Activated T-cell treated with anti-CD3 and anti-CD28 coated beads, Interleukin-2, amount 50 U/mL, for 4 hours (primary cell): ENCODE measurements around the gene UBAP1. TPM values are rescaled to one million over a fixed set of nuclear protein-coding genes. Genes with fewer than 3 reads are reported as not detected.
A peak's percentile ranks its signal among the peaks of the same experiment; 100 is the strongest.
"Not testable (repeated sequence)": the region's sequence is repeated elsewhere in the genome, so short reads cannot be mapped to it uniquely, and the experiment has no call there.

Experiments used
- ATAC-seq, 2 donors: fragments of 200-7000 bp; cut with Tn5 transposase; one replicate each; pipeline ENCODE4 v1.10.0; 2021
- DNase-seq: peaks from one replicate; pipeline ENCODE4 v3.0.0-alpha.2; 2020
- H3K27me3 Mint-ChIP-seq: one replicate; pipeline ENCODE4 v1.8.0; 2021; ENCODE audit warnings: low read depth, mixed read lengths
- H3K36me3 Mint-ChIP-seq: one replicate; pipeline ENCODE4 v1.8.0; 2022; ENCODE audit warnings: mixed read lengths; ENCODE audit not compliant: insufficient read depth
- H3K4me1 Mint-ChIP-seq: one replicate; pipeline ENCODE4 v1.8.0; 2021; ENCODE audit warnings: low read depth, mixed read lengths
- H3K4me3 Mint-ChIP-seq: one replicate; pipeline ENCODE4 v1.8.0; 2021; ENCODE audit warnings: mild to moderate bottlenecking, moderate library complexity, mixed read lengths
- H3K9me3 Mint-ChIP-seq: one replicate; pipeline ENCODE4 v1.8.0; 2021; ENCODE audit warnings: mixed read lengths
- total RNA-seq, 3 donors: library from RNA; stranded (reverse); gene quantifications; one replicate each; pipeline ENCODE4 v1.2.1, GENCODE V29; 2021

Gene UBAP1
- total RNA-seq, 3 donors from 2014 or later = 31.7 to 35.9 (median 34.6) TPM

DNA sequence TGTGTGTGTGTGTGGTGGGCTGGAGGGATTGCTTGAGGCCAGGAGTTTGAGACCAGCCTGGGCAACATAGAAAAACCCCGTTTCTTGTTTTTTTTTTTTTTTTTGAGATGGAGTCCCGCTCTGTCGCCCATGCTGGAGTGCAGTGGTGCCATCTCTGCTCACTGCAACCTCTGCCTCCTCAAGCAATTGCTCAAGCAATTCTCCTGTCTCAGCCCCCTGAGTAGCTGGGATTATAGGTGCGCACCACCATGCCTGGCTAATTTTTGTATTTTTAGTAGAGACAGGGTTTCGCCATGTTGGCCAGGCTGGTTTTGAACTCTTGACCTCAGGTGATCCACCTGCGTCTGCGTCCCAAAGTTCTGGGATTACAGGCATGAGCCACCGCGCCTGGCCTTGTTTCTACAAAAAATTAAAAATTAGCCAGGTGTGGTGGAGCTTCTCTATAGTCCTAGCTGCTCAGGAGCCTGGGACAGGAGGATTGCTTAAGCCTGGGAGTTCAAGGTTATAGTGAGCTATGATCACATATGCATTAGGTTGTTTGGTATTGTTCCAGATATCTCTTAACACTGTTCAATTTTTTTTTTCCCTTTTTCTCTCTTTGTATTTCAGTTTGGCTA lies 47.4 kb downstream of the UBAP1 start:
- not testable (repeated sequence) for H3K9me3 Mint-ChIP-seq

DNA sequence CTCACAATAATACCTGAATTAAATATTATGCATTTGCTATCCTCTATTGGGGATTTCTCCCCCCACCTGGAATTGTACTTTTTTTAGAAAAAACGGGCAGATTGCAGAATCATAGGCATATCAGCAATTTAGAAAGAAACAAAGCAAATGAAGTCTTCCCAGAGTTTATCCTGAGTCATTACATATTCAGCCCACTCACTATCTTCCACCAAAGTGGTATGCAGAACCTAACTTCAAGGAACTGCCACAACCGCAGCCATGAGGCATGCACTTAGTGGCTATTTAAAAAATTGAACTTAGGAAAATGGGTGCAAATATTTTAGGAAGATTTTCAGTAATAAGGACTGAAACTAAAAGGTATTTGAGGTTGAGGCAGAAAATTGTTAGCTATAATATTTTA lies 48.6 kb downstream of the UBAP1 start:
- no peaks in the 10 kb centered on the region for H3K9me3 Mint-ChIP-seq
- H3K4me3 Mint-ChIP-seq = no peak overlapping the region
- no peak for ATAC-seq
- H3K27me3 Mint-ChIP-seq = no peaks in the 10 kb centered on the region
- H3K36me3 Mint-ChIP-seq = peaks cover 13% of the 10 kb centered on the region
- H3K4me1 Mint-ChIP-seq = peaks cover 6% of the 10 kb centered on the region
- no peak for DNase-seq

More for the DNA sequence above, 47.4 kb downstream of the UBAP1 start:
- not testable (repeated sequence) for H3K4me3 Mint-ChIP-seq, H3K27me3 Mint-ChIP-seq, ATAC-seq, H3K4me1 Mint-ChIP-seq, DNase-seq
- peaks cover 20% of the 10 kb centered on the region for H3K36me3 Mint-ChIP-seq

DNA sequence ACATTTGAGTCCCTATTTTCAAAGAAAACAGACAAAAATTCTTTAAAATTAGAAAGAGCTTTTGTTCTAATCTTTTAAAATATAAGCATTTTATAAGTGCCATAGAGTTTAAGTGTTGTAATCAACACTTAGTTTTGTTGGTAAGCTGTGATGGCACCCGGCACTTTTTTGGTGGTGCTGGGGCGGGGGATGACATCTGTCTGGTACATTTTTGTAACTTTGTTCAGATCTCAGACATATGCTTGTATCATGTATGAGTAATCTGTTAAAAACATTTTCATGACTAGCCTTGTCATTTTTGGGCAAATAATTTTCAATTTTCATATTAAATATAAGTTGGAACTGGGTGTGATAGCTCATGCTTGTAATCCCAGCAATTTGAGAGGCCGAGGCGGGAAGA lies 51.7 kb downstream of the UBAP1 start:
- Mint-ChIP-seq H3K9me3 (no peaks in the 10 kb centered on the region), H3K4me1 (peaks cover 4% of the 10 kb centered on the region), H3K36me3 (peaks cover 7% of the 10 kb centered on the region), H3K4me3 (no peak overlapping the region), H3K27me3 (no peaks in the 10 kb centered on the region)
- no peak for ATAC-seq
- no peak for DNase-seq

DNA sequence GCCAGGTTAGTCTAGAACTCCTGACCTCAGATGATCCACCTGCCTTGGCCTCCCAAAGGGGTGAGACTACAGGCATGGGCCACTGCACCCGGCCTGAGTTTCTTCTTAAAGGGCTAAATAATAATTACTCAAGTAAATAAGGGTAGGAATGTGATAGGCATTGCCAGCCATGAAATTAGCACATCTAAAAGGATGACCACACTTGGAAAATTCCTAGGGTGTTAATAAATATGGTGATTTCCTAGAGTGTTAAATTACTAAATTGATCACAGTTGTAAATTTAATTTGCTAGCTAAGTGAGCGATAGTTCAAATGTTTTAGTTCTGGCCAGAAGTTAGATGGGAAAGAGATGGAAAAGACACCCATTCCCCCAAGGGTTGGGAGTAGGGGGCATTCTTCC lies 53.4 kb downstream of the UBAP1 start:
- Mint-ChIP-seq H3K9me3 (no peaks in the 10 kb centered on the region), H3K27me3 (no peaks in the 10 kb centered on the region), H3K4me3 (no peak overlapping the region), H3K36me3 (peaks cover 14% of the 10 kb centered on the region), H3K4me1 (peaks cover 4% of the 10 kb centered on the region)
- ATAC-seq (no peak), DNase-seq (no peak)

DNA sequence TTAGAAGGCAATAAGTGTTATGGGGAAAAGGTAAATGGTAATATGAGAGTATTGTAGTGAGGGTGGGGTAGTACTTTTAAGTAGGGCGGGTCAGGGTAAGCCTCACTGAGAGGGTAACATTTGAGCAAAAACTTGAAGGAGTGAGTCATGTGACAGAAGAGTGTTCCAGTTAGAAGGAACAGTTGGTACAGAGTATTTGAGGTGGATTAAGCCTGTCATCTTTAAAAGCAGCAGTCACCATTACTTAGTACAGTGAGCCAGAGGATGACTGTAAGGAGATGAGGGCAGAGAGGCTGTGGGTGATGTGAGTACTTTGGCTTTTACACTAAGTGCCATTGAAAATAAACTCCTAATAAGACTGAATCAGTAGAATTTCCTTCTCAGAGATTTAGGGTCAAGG lies 54.8 kb downstream of the UBAP1 start:
- peaks cover 12% of the 10 kb centered on the region for H3K4me1 Mint-ChIP-seq
- H3K27me3 Mint-ChIP-seq = no peaks in the 10 kb centered on the region
- ATAC-seq (no peak), DNase-seq (no peak)
- no peak overlapping the region for H3K4me3 Mint-ChIP-seq
- H3K36me3 Mint-ChIP-seq = peaks cover 21% of the 10 kb centered on the region
- no peaks in the 10 kb centered on the region for H3K9me3 Mint-ChIP-seq

DNA sequence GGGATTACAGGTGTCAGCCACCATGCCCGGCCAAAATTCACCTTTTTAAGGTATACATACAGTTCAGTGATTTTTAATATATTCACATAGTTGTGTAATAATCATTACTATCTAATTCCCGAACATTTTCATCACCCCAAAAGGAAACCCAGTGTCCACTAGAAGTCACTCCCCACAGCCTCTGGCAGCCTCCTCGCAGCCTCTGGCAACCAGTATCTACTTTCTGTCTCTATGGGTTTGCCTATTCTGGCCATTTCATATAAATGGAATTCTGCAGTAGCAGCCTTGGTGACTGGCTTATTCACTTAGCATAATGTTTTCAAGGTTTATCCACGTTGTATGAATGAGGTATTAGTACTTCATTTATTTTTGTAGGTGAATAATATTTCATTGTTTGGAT lies 59.0 kb downstream of the UBAP1 start:
- no peaks in the 10 kb centered on the region for H3K9me3 Mint-ChIP-seq
- H3K27me3 Mint-ChIP-seq = no peaks in the 10 kb centered on the region
- ATAC-seq = no peak
- no peak overlapping the region for H3K4me3 Mint-ChIP-seq
- H3K4me1 Mint-ChIP-seq = peaks cover 19% of the 10 kb centered on the region
- peaks cover 36% of the 10 kb centered on the region for H3K36me3 Mint-ChIP-seq
- no peak for DNase-seq

DNA sequence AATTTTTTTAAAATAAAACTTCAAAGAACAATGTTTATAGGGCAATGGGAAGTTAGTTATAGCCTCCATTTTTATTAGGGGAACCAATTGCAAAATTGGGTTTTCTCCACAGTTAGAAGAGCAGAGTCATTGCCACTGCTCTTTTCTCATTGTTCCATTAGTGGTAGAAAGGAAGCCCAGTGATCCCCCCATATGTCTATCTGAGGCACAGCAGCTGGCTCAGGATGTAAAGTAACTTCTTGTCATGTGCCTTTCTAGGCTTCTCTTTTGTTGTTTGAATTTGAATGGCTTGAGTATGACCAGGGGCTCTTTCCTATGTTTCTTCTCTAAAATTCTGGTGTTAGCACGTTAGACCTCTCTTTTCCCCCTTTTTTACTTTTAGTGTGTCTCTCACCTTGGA lies 61.2 kb downstream of the UBAP1 start:
- no peak for DNase-seq
- H3K9me3 Mint-ChIP-seq = no peaks in the 10 kb centered on the region
- H3K36me3 Mint-ChIP-seq = peaks cover 36% of the 10 kb centered on the region
- H3K4me3 Mint-ChIP-seq = no peak overlapping the region
- no peaks in the 10 kb centered on the region for H3K27me3 Mint-ChIP-seq
- no peak for ATAC-seq
- peaks cover 21% of the 10 kb centered on the region for H3K4me1 Mint-ChIP-seq

DNA sequence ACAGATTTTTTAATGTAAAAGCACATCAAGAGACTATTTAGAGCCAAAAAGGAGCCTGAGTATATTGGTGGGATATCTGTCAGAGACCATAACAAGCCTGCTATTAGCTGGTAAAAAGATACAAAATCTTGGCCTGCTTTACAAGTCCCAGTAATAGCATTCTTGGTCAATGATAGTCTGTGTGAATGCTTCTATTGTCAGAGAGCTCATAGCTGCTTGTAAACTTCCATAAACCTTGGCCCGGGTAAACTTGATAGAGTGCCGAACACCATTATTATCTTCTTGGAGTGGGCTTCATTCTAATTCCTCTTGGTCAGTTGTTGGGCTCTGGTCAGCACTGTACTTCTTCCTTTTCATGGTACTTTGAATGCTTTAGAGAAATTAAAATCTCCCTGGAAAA lies 64.0 kb downstream of the UBAP1 start:
- Mint-ChIP-seq H3K27me3 (no peaks in the 10 kb centered on the region), H3K4me3 (no peak overlapping the region), H3K36me3 (peaks cover 27% of the 10 kb centered on the region), H3K9me3 (no peaks in the 10 kb centered on the region), H3K4me1 (peaks cover 25% of the 10 kb centered on the region)
- ATAC-seq (no peak), DNase-seq (no peak)

DNA sequence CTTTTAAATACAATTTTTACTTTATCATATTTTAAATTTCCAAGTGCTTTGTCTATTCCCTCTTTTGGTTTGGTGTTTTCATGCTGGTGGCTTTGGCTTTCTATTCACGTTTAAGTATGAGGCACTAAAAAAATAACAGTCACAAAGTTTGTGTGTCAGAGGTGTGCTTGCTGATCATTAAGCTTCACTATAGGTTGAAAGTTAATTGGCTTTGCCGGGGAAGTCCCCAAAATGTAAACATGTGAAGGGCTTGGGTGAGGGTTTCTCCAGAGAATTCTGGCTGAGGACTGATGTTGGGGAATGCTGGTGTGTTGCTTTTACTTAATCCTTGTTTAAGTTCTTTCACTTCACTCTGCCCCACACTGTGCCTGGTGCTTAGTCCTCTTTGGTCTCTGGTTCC lies 66.4 kb downstream of the UBAP1 start:
- H3K36me3 Mint-ChIP-seq = peaks cover 27% of the 10 kb centered on the region
- H3K9me3 Mint-ChIP-seq, H3K4me3 Mint-ChIP-seq, ATAC-seq, H3K27me3 Mint-ChIP-seq, DNase-seq: not testable (repeated sequence)
- peaks cover 10% of the 10 kb centered on the region for H3K4me1 Mint-ChIP-seq

DNA sequence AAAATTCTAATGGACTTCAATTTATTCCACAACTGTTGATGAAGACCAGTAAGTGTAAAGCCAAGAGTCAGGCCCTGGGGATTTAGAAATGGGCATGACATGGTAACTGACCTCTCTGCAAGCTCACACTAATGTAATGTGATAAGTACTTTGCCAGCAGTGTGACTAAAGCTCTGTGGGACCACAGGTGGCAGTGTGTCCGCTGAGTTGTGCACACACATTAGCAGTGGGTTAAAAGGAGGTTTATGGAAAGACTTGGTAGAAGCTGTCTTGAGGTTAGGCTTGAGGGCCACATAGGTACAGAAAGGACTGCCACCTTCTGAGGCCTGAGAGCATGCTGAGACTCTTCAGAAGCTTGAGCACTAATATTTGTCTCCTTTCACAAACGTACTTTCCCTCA lies 67.6 kb downstream of the UBAP1 start:
- ATAC-seq = no peak
- Mint-ChIP-seq H3K4me3 (no peak overlapping the region), H3K4me1 (peaks cover 7% of the 10 kb centered on the region), H3K27me3 (no peaks in the 10 kb centered on the region), H3K9me3 (no peaks in the 10 kb centered on the region), H3K36me3 (peaks cover 27% of the 10 kb centered on the region)
- DNase-seq = no peak

DNA sequence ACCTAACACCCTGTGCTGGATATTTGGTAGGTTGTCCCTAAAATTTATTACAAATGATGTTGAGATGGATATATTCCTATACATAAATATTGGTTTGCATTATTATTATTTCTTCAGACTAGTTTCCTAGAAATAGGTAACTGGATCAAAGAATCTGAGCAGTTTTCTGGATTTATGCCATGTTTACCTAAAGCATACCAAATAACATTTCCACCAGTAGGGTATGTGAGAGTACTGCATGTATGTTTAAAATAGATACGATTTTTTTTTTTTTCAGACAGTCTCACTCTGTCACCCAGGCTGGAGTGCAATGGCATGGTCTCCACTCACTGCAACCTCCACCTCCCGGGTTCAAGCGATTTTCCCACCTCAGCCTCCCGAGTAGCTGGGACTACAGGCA lies 68.9 kb downstream of the UBAP1 start:
- H3K36me3 Mint-ChIP-seq = peaks cover 22% of the 10 kb centered on the region
- DNase-seq, H3K4me3 Mint-ChIP-seq, ATAC-seq, H3K4me1 Mint-ChIP-seq, H3K27me3 Mint-ChIP-seq, H3K9me3 Mint-ChIP-seq: not testable (repeated sequence)

DNA sequence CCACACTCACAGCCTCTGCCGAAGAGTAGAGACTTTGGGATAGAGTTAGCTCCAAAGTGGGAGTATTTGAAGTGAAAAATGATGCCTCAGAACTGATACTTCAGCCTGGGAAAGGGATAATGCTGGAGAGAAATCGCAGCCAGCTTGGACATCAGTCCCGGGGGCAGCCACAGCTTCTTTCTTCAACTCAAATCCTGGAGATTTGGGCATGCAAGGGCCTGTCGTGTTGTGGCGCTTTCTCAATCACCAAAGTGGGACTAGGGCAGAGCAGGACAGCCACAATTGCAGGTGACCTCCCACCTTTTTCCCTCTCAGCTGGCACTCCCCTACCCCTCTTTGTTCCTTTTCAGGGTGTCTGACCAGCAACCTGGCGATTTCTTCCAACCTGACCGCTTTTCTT lies 70.4 kb downstream of the UBAP1 start:
- Mint-ChIP-seq H3K4me1 (peaks cover 5% of the 10 kb centered on the region), H3K4me3 (no peak overlapping the region), H3K36me3 (peaks cover 22% of the 10 kb centered on the region), H3K27me3 (no peaks in the 10 kb centered on the region), H3K9me3 (no peaks in the 10 kb centered on the region)
- no peak for ATAC-seq
- DNase-seq = no peak

DNA sequence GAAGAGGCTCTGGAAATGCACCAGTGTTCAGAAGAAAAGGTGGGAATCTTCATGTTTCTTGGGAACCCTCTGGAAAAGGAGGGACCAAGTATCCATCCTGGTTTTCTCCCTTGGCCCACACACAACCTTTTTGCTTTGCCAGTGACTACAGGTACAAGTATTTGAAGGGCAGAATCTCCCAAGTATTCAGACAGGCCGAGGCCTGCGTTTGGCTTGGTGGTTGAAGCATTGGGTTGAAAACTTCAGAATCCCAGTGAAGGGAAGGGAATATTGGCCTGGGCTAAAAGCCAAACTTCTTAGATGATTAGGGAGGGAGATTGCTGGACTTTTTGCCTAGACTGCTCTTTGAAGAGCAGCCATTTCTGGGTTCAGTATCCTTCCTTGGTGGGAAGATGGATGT lies 71.9 kb downstream of the UBAP1 start:
- DNase-seq (no peak), ATAC-seq (no peak)
- Mint-ChIP-seq H3K9me3 (no peaks in the 10 kb centered on the region), H3K27me3 (no peaks in the 10 kb centered on the region), H3K4me3 (no peak overlapping the region), H3K36me3 (peaks cover 22% of the 10 kb centered on the region), H3K4me1 (peaks cover 5% of the 10 kb centered on the region)

DNA sequence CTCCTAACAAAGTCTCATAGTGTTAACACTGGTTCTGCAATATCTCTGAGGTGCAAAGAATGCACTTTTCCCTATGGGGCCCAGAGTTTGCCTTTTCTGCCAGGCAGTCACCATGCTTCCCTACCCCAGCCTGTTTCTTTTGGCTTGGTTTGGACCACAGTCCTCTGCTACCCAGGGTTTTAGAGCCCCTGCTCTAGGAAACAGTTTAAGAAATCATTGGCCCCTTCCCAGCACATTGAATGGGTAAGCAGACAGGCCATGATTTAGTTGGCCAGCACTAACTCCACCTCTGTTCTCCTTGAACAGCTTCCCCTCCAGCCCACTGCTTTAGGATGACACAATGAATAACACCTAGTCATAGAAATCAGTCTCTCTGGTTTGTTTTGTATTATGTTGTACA lies 73.2 kb downstream of the UBAP1 start:
- peaks cover 10% of the 10 kb centered on the region for H3K4me1 Mint-ChIP-seq
- ATAC-seq = no peak

DNA sequence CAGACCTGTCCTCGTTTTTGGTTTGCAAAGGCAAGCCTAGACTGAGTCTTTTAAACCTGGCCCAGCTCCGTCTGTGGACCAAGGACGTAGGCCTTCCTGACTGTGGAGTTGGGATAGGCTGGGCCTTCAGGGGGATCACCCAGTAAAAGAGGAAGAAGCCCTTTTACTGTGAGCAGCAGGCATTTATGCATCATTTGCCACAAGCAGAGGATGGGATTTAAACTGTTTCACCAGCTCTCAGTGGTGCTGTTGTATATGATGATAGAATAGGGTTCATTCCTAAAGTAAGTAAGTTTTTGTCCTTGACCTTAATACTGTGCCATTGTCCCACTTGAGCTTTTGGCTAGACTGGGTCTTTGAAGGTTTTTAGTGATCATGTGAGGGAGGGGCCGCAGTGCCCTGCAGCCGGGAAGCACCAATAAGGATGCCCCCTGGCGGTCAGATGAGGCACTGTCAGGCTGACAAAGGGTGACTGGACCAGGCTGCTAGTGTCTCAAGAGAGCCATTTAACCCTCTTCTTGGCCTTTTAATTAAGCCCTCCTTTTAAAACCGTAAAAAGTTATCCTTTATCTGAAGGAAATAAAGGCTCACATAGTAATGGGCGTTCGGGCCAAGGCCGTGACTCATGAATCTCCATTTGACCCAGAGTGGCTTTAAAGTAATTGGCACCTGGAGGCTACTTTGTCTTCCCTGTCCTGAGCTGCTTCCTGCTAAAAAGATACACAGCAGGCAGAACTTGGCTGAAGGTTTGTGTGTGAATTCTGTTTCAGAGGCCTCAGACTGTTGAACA lies 74.0 kb downstream of the UBAP1 start:
- no peak overlapping the region for H3K4me3 Mint-ChIP-seq
- H3K4me1 Mint-ChIP-seq = peaks cover 14% of the 10 kb centered on the region
- peaks cover 22% of the 10 kb centered on the region for H3K36me3 Mint-ChIP-seq
- no peaks in the 10 kb centered on the region for H3K9me3 Mint-ChIP-seq
- peak; percentile 51 to 78 for ATAC-seq
- DNase-seq = peak; percentile 66
- no peaks in the 10 kb centered on the region for H3K27me3 Mint-ChIP-seq

More for the DNA sequence above, 73.2 kb downstream of the UBAP1 start:
- no peak for DNase-seq
- Mint-ChIP-seq H3K36me3 (peaks cover 22% of the 10 kb centered on the region), H3K4me3 (no peak overlapping the region), H3K27me3 (no peaks in the 10 kb centered on the region), H3K9me3 (no peaks in the 10 kb centered on the region)
